Liver (tissue), 9 donors: ENCODE results near the gene NFATC1. TPM values are rescaled to one million over a fixed set of nuclear protein-coding genes. Genes with fewer than 3 reads are reported as not detected.

Experiments used
- DNase-seq: peaks from one replicate; pipeline ENCODE4 v3.0.0-alpha.2; 2017; ENCODE audit warnings: low spot score
- H3K27ac ChIP-seq, 2 donors: one replicate each; pipeline ENCODE4 v1.7.0; 2013; ENCODE audit warnings: inconsistent platforms in 2 of 2, low read length in 2 of 2, control low read depth in 1 of 2, low read depth in 1 of 2, mild to moderate bottlenecking in 1 of 2
- H3K27me3 ChIP-seq, 4 donors: one replicate each; pipeline versions ENCODE4 v1.6.1 to v1.7.0; 2013; ENCODE audit warnings: low read length in 3 of 4, inconsistent platforms in 1 of 4, mild to moderate bottlenecking in 1 of 4, moderate library complexity in 1 of 4; ENCODE audit not compliant: control insufficient read depth in 4 of 4, insufficient read depth in 4 of 4
- H3K36me3 ChIP-seq, 4 donors: one replicate each; pipeline versions ENCODE4 v1.6.1 to v1.7.0; 2013; ENCODE audit warnings: low read length in 3 of 4, mild to moderate bottlenecking in 3 of 4, low read depth in 1 of 4, moderate library complexity in 1 of 4; ENCODE audit not compliant: control insufficient read depth in 4 of 4, insufficient read depth in 3 of 4
- H3K4me1 ChIP-seq, 4 donors: one replicate each; pipeline versions ENCODE4 v1.6.1 to v1.7.0; 2013; ENCODE audit warnings: low read length in 3 of 4, mild to moderate bottlenecking in 3 of 4, moderate library complexity in 1 of 4; ENCODE audit not compliant: control insufficient read depth in 4 of 4, insufficient read depth in 4 of 4
- H3K4me3 ChIP-seq, 3 donors: one replicate each; pipeline versions ENCODE4 v1.6.1 to v1.7.0; 2013; ENCODE audit warnings: low read length in 3 of 3, control low read depth in 1 of 3, low read depth in 1 of 3, mild to moderate bottlenecking in 1 of 3
- H3K9ac ChIP-seq, 2 donors: one replicate each; pipeline ENCODE4 v1.7.0; 2013; ENCODE audit warnings: low read length in 2 of 2, mild to moderate bottlenecking in 2 of 2, moderate library complexity in 2 of 2, control low read depth in 1 of 2, low read depth in 1 of 2
- H3K9me3 ChIP-seq, 4 donors: one replicate each; pipeline versions ENCODE4 v1.6.1 to v1.7.0; 2013; ENCODE audit warnings: low read length in 3 of 4; ENCODE audit not compliant: control insufficient read depth in 4 of 4
- EGR1 ChIP-seq, 2 donors: IDR thresholded peaks; 2 replicates each; pipeline ENCODE4 v1.6.1; 2016 to 2018; ENCODE audit warnings: antibody characterized with exemption in 2 of 2, low read depth in 2 of 2
- FOXA1 ChIP-seq: IDR thresholded peaks from 2 replicates; pipeline ENCODE4 v1.6.1; 2016; ENCODE audit warnings: antibody characterized with exemption
- FOXA2 ChIP-seq: IDR thresholded peaks from 2 replicates; pipeline ENCODE4 v1.6.1; 2016; ENCODE audit warnings: antibody characterized with exemption
- GABPA ChIP-seq, 2 donors: IDR thresholded peaks in 1 of 2; conservative IDR thresholded peaks in 1 of 2; 2 replicates each; pipeline ENCODE4 v1.6.1; 2016; ENCODE audit warnings: antibody characterized with exemption in 2 of 2, mild to moderate bottlenecking in 1 of 2, moderate library complexity in 1 of 2
- HNF4A ChIP-seq, 2 donors: conservative IDR thresholded peaks; 2 replicates each; pipeline ENCODE4 v1.6.1; 2016; ENCODE audit warnings: antibody characterized with exemption in 2 of 2, mild to moderate bottlenecking in 2 of 2
- HNF4G ChIP-seq: IDR thresholded peaks from 2 replicates; pipeline ENCODE4 v1.6.1; 2016; ENCODE audit warnings: antibody characterized with exemption
- JUND ChIP-seq, 2 donors: IDR thresholded peaks; 2 replicates each; pipeline ENCODE4 v1.6.1; 2016; ENCODE audit warnings: antibody characterized with exemption in 2 of 2
- NR2F2 ChIP-seq: IDR thresholded peaks from 2 replicates; pipeline ENCODE4 v1.6.1; 2016; ENCODE audit warnings: antibody characterized with exemption
- RAD21 ChIP-seq, 2 donors: IDR thresholded peaks; 2 replicates each; pipeline ENCODE4 v1.6.1; 2016; ENCODE audit warnings: antibody characterized with exemption in 2 of 2, mild to moderate bottlenecking in 2 of 2
- RXRA ChIP-seq, 2 donors: IDR thresholded peaks; 2 replicates each; pipeline ENCODE4 v1.6.1; 2017 to 2018; ENCODE audit warnings: antibody characterized with exemption in 2 of 2, mild to moderate bottlenecking in 1 of 2
- SP1 ChIP-seq: IDR thresholded peaks from 2 replicates; pipeline ENCODE4 v1.6.1; 2018; ENCODE audit warnings: antibody characterized with exemption, mild to moderate bottlenecking
- TAF1 ChIP-seq: conservative IDR thresholded peaks from 2 replicates; pipeline ENCODE4 v1.6.1; 2016; ENCODE audit warnings: antibody characterized with exemption, mild to moderate bottlenecking
- YY1 ChIP-seq: IDR thresholded peaks from 2 replicates; pipeline ENCODE4 v1.6.1; 2016; ENCODE audit warnings: antibody characterized with exemption, mild to moderate bottlenecking
- WGBS: extraction: QIAGEN DNeasy Blood & Tissue Kit; methylation state at CpG from one replicate; pipeline ENCODE4 v1.1.7; 2013; 5-methylcytosine and 5-hydroxymethylcytosine counted together
- polyA plus RNA-seq, 2 donors: library from polyadenylated mRNA; stranded (reverse) in 1 of 2; unstranded in 1 of 2; fragments of 200-250 nt in 1 of 2; fragments of >200 nt in 1 of 2; fragmentation: Nextera tagmentation in 1 of 2; extraction: Ambion mirVana in 1 of 2; gene quantifications; one replicate each; pipeline versions ENCODE4 v1.2.1 to v1.2.3, GENCODE V29; 2013 to 2015
- total RNA-seq, 2 donors: library from RNA; depleted of rRNA; stranded (reverse); fragments of >200 nt; gene quantifications; one replicate each; pipeline ENCODE4 v1.2.3, GENCODE V29; 2014
- TF ChIP-seq, protein P1 (sequence below): IDR thresholded peaks from 2 replicates; pipeline ENCODE4 v1.6.1; 2016; ENCODE audit warnings: antibody characterized with exemption
- TF ChIP-seq, protein P2 (sequence below): IDR thresholded peaks from 2 replicates; pipeline ENCODE4 v1.6.1; 2016; ENCODE audit warnings: antibody characterized with exemption
- TF ChIP-seq, protein P3 (sequence below): IDR thresholded peaks from 2 replicates; pipeline ENCODE4 v1.6.1; 2016; ENCODE audit warnings: antibody characterized with exemption, mild to moderate bottlenecking
- TF ChIP-seq, protein P4 (sequence below): fragments of 150-350 bp; IDR thresholded peaks from 2 replicates; pipeline ENCODE4 v1.5.1; 2017; ENCODE audit warnings: improper control_type of control experiment, low read depth, low read length; ENCODE audit not compliant: missing input control
- TF ChIP-seq, protein P5 (sequence below): IDR thresholded peaks from 2 replicates; pipeline ENCODE4 v1.6.1; 2016; ENCODE audit warnings: antibody characterized with exemption
- donor health status: healthy.
- donor health status: healthy.
- donor health status: healthy.
- donor health status: healthy.
- donor health status: healthy.

NFATC1 gene
- total and polyA plus RNA-seq, 4 donors: 0.57 to 2.2 (median 1.3) TPM

DNA sequence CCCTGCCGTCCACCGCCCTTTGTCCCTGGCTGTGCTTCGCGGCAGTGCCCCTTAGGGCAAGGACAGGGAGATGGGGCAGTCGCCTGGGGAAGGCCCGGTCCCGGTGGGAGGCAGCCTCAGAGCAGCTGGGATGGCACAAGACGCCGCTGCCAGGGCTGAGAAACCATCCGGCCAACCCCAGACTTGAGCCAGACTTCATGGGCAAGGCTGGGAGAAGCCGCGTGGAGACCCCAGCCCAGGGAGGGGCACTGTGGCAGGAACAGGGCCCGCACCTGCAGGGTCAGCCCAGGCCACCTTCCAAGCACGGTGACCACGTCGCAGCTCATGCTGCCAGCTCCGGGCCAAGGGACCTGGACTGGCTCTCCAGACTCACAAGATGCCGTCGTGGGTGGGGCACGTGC is 84.0 kb downstream of the NFATC1 start:
- Histone ChIP-seq H3K27ac (no peak overlapping the region), H3K4me1 (no peaks in the 10 kb centered on the region), H3K9ac (no peak overlapping the region), H3K36me3 (no peaks in the 10 kb centered on the region), H3K27me3 (no peaks in the 10 kb centered on the region), H3K9me3 (no peaks in the 10 kb centered on the region), H3K4me3 (no peak overlapping the region)
- no peak for TF ChIP-seq SP1
- no peak for DNase-seq
- 88% methylated on average over 20 of the region's 20 CpGs for WGBS

DNA sequence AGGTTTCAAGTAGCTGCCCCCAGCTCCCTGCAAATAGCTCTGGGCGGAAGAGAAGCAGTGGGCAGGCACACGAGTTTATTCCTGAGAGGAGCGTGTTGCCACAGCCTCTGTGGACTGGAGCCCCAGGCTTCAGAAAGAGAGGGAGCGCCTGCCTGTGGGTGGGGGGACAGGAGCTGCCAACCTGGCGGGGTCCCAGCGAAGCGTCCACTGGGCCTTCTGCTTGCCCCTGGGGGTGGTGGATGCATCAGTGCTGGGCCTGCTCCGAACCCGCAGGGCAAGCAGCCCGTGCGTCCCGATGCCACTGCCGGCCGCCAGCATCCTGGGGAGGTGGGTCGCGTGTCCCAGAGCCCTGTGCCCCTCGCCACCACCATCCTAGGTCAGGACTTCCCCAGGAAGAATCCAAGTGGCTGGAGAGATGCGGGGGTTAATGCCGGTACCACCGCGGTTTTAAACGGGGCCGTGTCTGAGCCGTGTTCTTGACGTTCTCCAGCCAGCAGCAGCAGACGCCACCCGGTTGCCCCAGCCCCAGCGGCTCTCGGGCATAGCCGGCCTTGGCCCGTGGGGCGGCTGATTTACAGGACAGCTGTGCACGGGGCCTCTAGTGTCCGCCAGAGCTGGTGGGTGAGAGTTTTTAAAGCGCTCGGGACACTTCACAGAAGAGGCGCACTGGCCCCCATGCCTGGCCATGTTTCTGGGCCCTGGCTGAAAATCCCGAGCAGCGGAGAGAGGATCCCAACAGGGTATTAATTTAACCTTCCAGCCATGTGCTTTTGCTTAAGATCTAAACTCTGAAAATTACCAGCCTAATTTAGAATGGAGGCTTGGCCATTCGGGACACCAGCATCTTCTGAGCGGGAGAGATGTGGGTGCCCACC is 84.7 kb downstream of the NFATC1 start:
- 95% methylated on average over 41 of the region's 41 CpGs for WGBS
- Histone ChIP-seq H3K36me3 (no peaks in the 10 kb centered on the region), H3K4me1 (no peaks in the 10 kb centered on the region), H3K4me3 (no peak overlapping the region), H3K9me3 (no peaks in the 10 kb centered on the region), H3K27me3 (no peaks in the 10 kb centered on the region), H3K27ac (no peak overlapping the region), H3K9ac (no peak overlapping the region)
- no peak for TF ChIP-seq RAD21 (IDR thresholded peaks at IDR 0.05)
- no peak for TF ChIP-seq HNF4A (conservative IDR thresholded peaks at IDR 0.05)
- TF ChIP-seq, protein P1, sequence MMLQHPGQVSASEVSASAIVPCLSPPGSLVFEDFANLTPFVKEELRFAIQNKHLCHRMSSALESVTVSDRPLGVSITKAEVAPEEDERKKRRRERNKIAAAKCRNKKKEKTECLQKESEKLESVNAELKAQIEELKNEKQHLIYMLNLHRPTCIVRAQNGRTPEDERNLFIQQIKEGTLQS: no peak
- TF ChIP-seq GABPA (IDR thresholded peaks at IDR 0.05 in 1 of 2, conservative IDR thresholded peaks at IDR 0.05 in 1 of 2): no peak
- no peak for TF ChIP-seq FOXA1
- TF ChIP-seq HNF4G: no peak
- TF ChIP-seq, protein P2, sequence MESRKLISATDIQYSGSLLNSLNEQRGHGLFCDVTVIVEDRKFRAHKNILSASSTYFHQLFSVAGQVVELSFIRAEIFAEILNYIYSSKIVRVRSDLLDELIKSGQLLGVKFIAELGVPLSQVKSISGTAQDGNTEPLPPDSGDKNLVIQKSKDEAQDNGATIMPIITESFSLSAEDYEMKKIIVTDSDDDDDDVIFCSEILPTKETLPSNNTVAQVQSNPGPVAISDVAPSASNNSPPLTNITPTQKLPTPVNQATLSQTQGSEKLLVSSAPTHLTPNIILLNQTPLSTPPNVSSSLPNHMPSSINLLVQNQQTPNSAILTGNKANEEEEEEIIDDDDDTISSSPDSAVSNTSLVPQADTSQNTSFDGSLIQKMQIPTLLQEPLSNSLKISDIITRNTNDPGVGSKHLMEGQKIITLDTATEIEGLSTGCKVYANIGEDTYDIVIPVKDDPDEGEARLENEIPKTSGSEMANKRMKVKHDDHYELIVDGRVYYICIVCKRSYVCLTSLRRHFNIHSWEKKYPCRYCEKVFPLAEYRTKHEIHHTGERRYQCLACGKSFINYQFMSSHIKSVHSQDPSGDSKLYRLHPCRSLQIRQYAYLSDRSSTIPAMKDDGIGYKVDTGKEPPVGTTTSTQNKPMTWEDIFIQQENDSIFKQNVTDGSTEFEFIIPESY: no peak
- TF ChIP-seq, protein P3, sequence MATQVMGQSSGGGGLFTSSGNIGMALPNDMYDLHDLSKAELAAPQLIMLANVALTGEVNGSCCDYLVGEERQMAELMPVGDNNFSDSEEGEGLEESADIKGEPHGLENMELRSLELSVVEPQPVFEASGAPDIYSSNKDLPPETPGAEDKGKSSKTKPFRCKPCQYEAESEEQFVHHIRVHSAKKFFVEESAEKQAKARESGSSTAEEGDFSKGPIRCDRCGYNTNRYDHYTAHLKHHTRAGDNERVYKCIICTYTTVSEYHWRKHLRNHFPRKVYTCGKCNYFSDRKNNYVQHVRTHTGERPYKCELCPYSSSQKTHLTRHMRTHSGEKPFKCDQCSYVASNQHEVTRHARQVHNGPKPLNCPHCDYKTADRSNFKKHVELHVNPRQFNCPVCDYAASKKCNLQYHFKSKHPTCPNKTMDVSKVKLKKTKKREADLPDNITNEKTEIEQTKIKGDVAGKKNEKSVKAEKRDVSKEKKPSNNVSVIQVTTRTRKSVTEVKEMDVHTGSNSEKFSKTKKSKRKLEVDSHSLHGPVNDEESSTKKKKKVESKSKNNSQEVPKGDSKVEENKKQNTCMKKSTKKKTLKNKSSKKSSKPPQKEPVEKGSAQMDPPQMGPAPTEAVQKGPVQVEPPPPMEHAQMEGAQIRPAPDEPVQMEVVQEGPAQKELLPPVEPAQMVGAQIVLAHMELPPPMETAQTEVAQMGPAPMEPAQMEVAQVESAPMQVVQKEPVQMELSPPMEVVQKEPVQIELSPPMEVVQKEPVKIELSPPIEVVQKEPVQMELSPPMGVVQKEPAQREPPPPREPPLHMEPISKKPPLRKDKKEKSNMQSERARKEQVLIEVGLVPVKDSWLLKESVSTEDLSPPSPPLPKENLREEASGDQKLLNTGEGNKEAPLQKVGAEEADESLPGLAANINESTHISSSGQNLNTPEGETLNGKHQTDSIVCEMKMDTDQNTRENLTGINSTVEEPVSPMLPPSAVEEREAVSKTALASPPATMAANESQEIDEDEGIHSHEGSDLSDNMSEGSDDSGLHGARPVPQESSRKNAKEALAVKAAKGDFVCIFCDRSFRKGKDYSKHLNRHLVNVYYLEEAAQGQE: no peak
- no peak for TF ChIP-seq TAF1
- no peak for TF ChIP-seq YY1
- no peak for TF ChIP-seq SP1
- TF ChIP-seq RXRA (IDR thresholded peaks at IDR 0.05): no peak
- TF ChIP-seq, protein P4, sequence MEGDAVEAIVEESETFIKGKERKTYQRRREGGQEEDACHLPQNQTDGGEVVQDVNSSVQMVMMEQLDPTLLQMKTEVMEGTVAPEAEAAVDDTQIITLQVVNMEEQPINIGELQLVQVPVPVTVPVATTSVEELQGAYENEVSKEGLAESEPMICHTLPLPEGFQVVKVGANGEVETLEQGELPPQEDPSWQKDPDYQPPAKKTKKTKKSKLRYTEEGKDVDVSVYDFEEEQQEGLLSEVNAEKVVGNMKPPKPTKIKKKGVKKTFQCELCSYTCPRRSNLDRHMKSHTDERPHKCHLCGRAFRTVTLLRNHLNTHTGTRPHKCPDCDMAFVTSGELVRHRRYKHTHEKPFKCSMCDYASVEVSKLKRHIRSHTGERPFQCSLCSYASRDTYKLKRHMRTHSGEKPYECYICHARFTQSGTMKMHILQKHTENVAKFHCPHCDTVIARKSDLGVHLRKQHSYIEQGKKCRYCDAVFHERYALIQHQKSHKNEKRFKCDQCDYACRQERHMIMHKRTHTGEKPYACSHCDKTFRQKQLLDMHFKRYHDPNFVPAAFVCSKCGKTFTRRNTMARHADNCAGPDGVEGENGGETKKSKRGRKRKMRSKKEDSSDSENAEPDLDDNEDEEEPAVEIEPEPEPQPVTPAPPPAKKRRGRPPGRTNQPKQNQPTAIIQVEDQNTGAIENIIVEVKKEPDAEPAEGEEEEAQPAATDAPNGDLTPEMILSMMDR: no peak
- TF ChIP-seq EGR1 (IDR thresholded peaks at IDR 0.05; ENCODE audit: low read depth in 2 of 2): no peak
- TF ChIP-seq, protein P5, sequence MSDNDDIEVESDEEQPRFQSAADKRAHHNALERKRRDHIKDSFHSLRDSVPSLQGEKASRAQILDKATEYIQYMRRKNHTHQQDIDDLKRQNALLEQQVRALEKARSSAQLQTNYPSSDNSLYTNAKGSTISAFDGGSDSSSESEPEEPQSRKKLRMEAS: no peak
- no peak for TF ChIP-seq FOXA2
- no peak for TF ChIP-seq NR2F2
- no peak for TF ChIP-seq JUND (IDR thresholded peaks at IDR 0.05)
- DNase-seq: no peak
